Bronchial epithelial cell (primary cell): ENCODE data around the gene GPR55. TPM values are rescaled to one million over a fixed set of nuclear protein-coding genes. Genes with fewer than 3 reads are reported as not detected.

Experiments used
- DNase-seq: peaks from one replicate; pipeline ENCODE4 v3.0.0-alpha.2; 2010; ENCODE audit warnings: low read depth
- FAIRE-seq: peaks from 2 replicates; lab custom pipeline; 2011; peaks lifted over from hg19 to GRCh38; lab: Jason Lieb, UNC
- H3K27me3 ChIP-seq: 2 replicates; pipeline ENCODE4 v1.5.1; 2011; ENCODE audit warnings: low read length; ENCODE audit not compliant: control insufficient read depth, insufficient read depth
- H3K36me3 ChIP-seq: 2 replicates; pipeline ENCODE4 v1.5.1; 2011; ENCODE audit warnings: low read length; ENCODE audit not compliant: control insufficient read depth, insufficient read depth
- H3K4me3 ChIP-seq: 2 replicates; pipeline ENCODE4 v1.5.1; 2011; ENCODE audit warnings: mild to moderate bottlenecking, low read depth, low read length, control low read depth
- total RNA-seq: library from RNA; depleted of rRNA; stranded (reverse); fragments of >200 nt; gene quantifications from 2 replicates; pipeline ENCODE4 v1.2.1, GENCODE V29; 2014
- TF ChIP-seq, protein P1 (sequence below): IDR thresholded peaks from 2 replicates; pipeline ENCODE4 v1.5.1; 2011; ENCODE audit warnings: mild to moderate bottlenecking, moderate library complexity, low read length, control low read depth, inconsistent platforms; ENCODE audit not compliant: insufficient read depth, severe bottlenecking

The GPR55 gene
- total RNA-seq, 1 donor from 2014 or later: not detected

DNA sequence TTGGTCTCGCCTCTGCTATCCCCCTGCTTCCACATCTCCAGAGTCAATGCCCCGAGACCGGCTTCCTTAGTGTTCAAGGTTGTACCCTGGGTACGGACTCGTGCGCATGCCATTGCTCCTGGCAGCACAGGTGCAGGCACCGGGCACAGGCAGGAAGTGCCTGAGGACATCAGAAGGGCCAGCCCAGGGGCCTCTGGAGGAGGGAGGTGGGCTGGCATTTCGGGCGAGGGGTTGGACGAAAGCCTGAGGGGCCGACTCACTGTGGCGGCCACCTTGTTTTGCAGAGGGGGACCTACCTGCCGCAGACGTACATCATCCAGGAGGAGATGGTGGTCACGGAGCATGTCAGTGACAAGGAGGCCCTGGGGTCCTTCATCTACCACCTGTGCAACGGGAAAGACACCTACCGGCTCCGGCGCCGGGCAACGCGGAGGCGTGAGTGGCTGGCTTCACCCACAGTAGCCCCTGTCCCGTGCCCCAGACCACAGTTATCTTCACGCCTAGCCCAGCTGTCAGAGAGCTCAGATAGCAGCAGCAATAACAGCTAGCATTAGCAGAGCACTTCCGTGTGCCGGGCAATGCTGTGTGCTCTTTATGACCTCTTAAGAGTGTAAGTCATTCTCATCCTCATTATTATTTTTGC is 47.8 kb downstream of the GPR55 start:
- Histone ChIP-seq H3K36me3 (no peaks in the 10 kb centered on the region), H3K27me3 (no peaks in the 10 kb centered on the region), H3K4me3 (no peak overlapping the region)
- DNase-seq: no peak
- TF ChIP-seq, protein P1, sequence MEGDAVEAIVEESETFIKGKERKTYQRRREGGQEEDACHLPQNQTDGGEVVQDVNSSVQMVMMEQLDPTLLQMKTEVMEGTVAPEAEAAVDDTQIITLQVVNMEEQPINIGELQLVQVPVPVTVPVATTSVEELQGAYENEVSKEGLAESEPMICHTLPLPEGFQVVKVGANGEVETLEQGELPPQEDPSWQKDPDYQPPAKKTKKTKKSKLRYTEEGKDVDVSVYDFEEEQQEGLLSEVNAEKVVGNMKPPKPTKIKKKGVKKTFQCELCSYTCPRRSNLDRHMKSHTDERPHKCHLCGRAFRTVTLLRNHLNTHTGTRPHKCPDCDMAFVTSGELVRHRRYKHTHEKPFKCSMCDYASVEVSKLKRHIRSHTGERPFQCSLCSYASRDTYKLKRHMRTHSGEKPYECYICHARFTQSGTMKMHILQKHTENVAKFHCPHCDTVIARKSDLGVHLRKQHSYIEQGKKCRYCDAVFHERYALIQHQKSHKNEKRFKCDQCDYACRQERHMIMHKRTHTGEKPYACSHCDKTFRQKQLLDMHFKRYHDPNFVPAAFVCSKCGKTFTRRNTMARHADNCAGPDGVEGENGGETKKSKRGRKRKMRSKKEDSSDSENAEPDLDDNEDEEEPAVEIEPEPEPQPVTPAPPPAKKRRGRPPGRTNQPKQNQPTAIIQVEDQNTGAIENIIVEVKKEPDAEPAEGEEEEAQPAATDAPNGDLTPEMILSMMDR: no peak
- peak; percentile 36 for FAIRE-seq

DNA sequence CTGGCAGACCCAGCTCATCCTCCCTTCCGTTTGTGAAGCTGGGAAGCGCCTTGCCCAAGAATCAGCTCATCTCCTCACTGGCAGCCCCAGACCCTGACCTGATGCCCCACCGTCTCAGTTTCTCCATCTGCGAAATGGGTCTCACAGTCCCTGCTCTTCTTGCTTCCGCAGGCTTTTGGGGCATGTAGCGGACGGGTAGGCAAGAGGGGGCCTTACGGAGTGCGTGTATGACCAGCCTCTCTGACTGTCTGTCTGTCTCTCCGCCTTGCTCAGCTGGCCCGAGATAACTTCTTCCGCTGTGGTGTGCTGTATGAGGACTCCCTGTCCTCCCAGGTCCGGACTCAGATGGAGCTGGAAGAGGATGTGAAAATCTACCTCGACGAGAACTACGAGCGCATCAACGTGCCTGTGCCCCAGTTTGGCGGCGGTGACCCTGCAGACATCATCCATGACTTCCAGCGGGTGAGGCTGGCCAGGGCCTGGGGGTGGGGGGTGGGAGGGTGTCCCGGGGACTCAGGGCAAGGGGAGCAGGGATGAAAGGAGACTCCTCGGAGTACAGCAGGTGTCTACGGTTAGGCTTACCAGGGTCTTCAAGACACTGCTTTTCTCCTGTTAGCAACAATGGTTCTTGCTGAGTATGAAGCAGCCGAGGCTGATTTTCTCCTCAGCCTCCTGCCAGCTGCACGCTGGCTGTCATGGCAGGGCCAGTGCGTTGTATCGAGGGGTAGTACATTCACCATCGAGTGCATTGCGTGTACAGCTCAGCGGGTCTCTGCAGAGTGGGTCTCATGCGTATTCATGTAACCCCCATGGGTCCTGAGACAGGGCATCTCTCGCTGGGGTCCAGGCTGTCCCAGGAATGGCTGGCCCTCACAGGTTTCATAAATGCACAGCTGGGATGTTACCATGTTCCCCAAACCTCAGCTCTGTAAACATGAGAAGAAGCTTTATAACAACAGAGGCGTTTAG is 49.4 kb downstream of the GPR55 start:
- Histone ChIP-seq H3K4me3 (no peak overlapping the region), H3K27me3 (no peaks in the 10 kb centered on the region), H3K36me3 (no peaks in the 10 kb centered on the region)
- FAIRE-seq (peak; percentile 52), DNase-seq (no peak)
- TF ChIP-seq, protein P1: no peak

DNA sequence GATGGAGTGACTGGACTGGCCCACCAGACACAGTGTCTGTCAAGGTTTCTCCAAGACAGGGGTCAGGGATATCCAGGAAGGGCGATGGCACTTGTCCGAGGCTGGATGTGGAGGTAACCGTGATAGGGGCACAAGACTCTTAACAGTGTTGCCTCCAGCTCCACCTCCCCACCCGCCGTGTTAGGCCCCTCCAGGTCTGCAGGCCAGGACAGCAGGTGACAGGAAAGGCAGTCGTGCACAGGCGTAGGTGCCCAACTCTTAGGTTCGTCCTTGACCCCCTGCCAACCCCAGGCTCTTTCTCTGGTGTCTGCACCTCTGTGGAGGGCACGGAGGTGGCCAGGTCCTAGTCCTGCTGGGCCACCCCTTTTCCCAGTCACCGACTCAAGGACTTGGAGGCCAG is 50.2 kb downstream of the GPR55 start:
- DNase-seq: no peak
- no peak overlapping the region for H3K4me3 ChIP-seq
- no peak for FAIRE-seq
- TF ChIP-seq, protein P1: no peak
- no peaks in the 10 kb centered on the region for H3K36me3 ChIP-seq
- H3K27me3 ChIP-seq: no peaks in the 10 kb centered on the region

DNA sequence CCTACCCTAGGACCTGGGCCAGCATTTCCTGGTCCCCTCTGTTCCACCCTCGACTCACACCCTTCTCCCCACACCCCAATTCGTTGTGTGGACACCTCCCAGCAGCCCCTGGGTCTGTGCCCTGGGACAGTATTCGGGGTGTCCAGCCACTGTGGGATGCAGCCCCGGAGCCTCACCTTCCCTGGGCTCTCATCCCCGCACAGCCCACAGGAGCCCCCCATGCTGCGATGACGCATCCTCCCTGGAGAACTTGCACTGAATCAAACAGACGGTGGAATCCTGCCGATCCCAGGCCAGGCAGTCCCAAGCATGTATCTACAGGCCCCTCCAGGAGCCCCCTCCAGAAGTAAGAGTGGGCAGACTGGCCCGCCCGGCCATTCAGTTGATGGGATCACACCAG is 50.6 kb downstream of the GPR55 start:
- H3K36me3 ChIP-seq: no peaks in the 10 kb centered on the region
- TF ChIP-seq, protein P1: no peak
- no peak for FAIRE-seq
- H3K4me3 ChIP-seq: no peak overlapping the region
- DNase-seq: no peak
- no peaks in the 10 kb centered on the region for H3K27me3 ChIP-seq

DNA sequence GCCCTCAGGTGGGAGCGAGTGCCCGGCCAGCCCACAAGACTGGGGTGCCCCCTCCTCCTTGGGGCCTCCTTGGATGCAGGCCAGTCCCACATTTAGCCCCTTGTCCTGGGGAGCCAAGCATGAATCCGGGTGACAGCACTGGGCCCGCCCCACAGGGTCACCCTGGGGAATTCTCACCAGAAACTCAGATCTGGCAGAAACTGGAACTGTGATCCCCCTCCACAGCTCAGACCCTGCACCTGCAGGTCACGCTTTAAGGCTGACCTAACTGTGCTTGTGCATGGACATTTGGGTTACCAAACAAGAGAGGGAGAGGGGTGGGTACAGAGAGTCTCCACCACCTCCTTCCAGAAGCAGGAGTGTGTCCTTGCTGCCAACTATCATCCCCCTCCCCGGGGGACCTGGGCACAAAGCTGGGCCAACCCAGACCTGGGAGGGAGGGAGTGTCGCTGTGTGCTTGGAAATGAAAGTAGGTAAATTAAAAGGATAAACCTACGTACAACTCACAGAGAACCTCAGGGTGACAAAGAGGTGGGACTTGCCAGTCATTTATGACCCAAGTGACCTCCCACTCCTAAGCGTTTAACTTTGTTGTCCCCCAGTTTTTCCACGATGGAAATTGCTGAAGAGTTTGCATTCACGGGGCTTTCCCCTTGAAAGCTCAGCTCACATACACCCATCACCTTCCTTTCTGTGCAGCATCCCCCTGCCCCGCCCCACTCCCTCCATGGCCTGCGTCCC is 51.2 kb downstream of the GPR55 start:
- TF ChIP-seq, protein P1: no peak
- no peak for DNase-seq
- Histone ChIP-seq H3K27me3 (peaks cover 1% of the 10 kb centered on the region), H3K36me3 (no peaks in the 10 kb centered on the region), H3K4me3 (no peak overlapping the region)
- no peak for FAIRE-seq
